AG04449 (cell line): ENCODE results near the gene DOCK4.

Experiments used
- CTCF ChIA-PET: fragments of 350-600 bp; formaldehyde crosslinking; extraction: SDS; loops from one replicate; lab custom pipeline; 2021; ENCODE audit warnings: antibody characterized with exemption; lab: Yijun Ruan, JAX
- POLR2A ChIA-PET: fragments of 400-600, 350-600 bp; formaldehyde crosslinking; extraction: SDS; loops from one replicate; lab custom pipeline; 2020; ENCODE audit warnings: antibody characterized with exemption, inconsistent platforms; lab: Yijun Ruan, JAX
- DNase-seq: peaks from one replicate; pipeline ENCODE4 v3.0.0-alpha.2; 2010; ENCODE audit warnings: low read depth, low spot score
- H3K4me3 ChIP-seq: 2 replicates; pipeline ENCODE4 v1.5.1; 2011; ENCODE audit warnings: low read depth, mild to moderate bottlenecking, control low read depth, low read length
- TF ChIP-seq, protein P1 (sequence below): IDR thresholded peaks from one replicate; pipeline ENCODE4 v1.5.1; 2011; ENCODE audit warnings: mild to moderate bottlenecking, moderate library complexity, low read length, control low read depth, inconsistent platforms; ENCODE audit not compliant: insufficient read depth; ENCODE audit errors: missing control alignments

Gene DOCK4

DNA sequence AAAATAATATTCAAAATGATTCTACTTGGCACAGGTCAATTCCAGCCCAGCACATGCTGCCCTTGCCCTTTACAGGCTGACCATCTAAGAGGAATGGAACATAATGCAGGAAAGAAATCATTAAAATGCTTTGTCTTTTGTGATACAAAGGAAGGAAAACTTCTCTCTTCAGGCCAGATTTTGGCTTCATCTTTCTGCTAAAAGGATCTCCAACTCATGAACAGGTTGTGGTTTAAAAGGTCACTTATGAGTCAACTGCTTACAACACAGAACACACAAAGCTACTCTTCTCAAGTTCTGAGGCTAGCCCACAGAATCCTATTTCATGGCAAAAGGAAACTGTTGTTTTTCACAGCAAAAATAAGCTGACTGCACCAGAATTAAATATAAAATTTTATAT, 197.1 kb downstream of the DOCK4 start:
- POLR2A ChIA-PET, result no interaction called here
- no peak overlapping the region for H3K4me3 ChIP-seq
- CTCF ChIA-PET, result no interaction called here
- TF ChIP-seq, protein P1, sequence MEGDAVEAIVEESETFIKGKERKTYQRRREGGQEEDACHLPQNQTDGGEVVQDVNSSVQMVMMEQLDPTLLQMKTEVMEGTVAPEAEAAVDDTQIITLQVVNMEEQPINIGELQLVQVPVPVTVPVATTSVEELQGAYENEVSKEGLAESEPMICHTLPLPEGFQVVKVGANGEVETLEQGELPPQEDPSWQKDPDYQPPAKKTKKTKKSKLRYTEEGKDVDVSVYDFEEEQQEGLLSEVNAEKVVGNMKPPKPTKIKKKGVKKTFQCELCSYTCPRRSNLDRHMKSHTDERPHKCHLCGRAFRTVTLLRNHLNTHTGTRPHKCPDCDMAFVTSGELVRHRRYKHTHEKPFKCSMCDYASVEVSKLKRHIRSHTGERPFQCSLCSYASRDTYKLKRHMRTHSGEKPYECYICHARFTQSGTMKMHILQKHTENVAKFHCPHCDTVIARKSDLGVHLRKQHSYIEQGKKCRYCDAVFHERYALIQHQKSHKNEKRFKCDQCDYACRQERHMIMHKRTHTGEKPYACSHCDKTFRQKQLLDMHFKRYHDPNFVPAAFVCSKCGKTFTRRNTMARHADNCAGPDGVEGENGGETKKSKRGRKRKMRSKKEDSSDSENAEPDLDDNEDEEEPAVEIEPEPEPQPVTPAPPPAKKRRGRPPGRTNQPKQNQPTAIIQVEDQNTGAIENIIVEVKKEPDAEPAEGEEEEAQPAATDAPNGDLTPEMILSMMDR, result no peak
- DNase-seq, result no peak

DNA sequence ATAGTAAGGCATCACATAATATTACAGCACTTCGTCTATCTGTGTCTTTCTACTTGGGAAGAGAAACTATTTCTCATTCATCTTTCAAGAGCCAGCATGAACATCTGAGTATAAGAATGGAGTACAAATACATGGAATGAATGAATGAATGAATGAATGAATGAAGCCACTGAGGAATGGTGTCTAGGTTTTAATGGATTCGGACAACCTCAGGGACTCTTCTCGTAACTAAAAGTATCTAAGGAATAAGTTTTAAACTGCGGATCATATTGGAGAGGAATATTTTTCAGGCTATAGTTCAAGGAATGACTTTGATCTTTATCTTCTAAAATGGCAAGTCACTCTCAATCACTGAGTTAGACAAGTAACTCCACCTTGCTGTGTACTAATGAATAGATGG, 199.0 kb downstream of the DOCK4 start:
- TF ChIP-seq, protein P1, result no peak
- no peak overlapping the region for H3K4me3 ChIP-seq
- ChIA-PET CTCF (no interaction called here), POLR2A (no interaction called here)
- DNase-seq, result no peak

DNA sequence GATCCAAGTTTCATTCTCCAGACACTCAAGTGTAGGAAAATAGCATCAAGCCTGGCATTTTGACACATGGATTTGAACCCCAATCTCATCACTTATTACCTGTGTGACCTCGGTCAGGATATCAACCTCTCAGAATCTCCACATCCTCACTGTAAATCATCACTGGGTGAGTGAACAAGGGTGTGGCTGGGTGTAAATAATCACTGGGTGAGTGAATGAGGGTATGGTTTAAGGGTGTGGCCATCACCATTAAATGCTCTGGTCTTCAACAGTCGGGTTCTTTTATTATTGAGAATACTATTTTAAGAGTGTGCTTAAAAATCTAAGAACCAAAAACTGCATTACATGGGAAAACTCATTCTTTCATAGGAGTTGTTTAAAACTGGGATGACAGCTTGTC, 200.1 kb downstream of the DOCK4 start:
- TF ChIP-seq, protein P1, result no peak
- no peak for DNase-seq
- POLR2A ChIA-PET, result no interaction called here
- no peak overlapping the region for H3K4me3 ChIP-seq
- CTCF ChIA-PET, result interaction anchor here (1.0 kb wide), 1 partner anchor 153 kb away, joined by 3 read pairs; no protein-coding TSS in a partner anchor

DNA sequence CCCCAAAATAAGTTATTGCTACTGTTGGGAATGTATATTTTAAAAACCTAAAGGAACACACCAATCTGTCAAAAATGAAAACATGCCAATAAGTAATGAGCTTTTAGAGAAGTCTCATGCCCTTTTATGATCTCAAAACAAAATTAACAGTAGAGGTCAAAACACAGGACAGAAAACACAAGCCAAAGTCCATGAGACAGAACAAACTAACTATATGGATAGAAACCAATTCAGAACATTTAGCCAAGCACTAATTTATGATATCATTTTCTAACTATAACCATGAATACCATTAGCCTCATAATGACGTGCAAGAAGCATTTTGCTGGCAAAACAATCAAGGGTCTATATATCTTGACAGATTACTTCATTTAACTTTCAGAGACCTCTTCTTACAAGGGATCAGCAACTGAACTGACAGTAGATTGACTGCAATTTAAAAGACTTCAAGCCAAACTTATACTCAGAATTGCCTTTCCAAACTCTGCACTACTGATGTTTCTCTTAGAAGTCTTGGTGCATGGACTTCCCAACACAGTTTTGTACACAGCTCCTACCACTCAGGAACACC, 200.9 kb downstream of the DOCK4 start:
- no peak overlapping the region for H3K4me3 ChIP-seq
- ChIA-PET CTCF (no interaction called here), POLR2A (no interaction called here)
- TF ChIP-seq, protein P1, result no peak
- DNase-seq, result no peak

DNA sequence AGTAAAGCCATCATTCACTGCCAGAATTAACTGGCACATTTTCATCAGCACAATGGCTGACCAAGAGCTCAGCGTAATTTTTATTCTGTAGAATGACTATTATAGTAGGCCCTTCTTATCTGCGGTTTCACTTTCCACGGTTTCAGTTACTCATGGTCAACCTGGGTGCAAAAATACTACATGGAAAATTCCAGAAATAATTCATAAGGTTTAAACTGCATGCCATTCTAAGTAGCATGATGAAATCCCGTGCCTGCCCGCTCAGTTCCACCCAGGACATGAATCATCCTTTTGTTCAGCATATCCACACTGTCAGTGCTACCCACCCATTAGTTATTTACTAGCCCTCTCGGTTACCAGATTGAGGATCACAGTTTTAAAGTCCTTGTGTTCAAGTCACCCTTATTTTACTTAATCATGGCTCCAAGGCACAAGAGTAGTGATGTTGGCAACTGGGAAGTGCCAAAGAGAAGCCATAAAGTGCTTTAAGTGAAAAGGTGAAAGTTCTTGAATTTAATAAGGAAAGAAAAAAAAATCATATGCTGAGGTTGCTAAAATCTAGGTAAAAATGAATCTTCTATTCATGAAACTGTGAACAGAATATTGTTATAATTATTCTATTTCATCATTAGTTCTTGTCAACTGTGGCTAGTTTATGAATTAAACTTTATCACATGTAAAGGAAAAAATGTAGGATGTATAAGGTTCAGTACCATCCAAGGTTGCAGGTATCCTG, 204.9 kb downstream of the DOCK4 start:
- ChIA-PET POLR2A (no interaction called here), CTCF (no interaction called here)
- peak; percentile 26 for DNase-seq
- no peak overlapping the region for H3K4me3 ChIP-seq
- TF ChIP-seq, protein P1, result no peak

DNA sequence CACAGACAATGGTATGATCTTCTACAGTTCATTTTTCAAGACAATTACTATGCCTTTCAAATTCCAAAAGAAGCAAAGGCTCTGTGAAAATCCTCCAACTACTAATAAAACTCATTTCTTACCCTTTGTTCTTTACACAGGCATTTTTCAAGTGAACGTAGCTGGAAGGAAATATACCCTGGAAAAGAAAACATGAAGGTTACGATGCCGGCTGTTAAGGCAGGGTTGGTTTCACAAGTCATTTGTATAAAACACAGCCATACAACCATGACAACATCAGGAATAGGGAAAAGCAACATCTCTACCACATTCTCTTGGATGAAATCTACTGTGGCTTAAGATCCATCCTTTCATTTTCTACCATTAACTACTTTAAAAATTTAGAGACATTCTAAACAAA, 207.9 kb downstream of the DOCK4 start:
- H3K4me3 ChIP-seq, result no peak overlapping the region
- TF ChIP-seq, protein P1, result no peak
- no peak for DNase-seq
- CTCF ChIA-PET, result no interaction called here
- POLR2A ChIA-PET, result no interaction called here
